GM23248 (cell line): ENCODE measurements around the gene KCNQ1OT1. TPM values are rescaled to one million over a fixed set of nuclear protein-coding genes. Genes with fewer than 3 reads are reported as not detected.

ENCODE experiments used
- DNase-seq: peaks from one replicate; pipeline ENCODE4 v3.0.0-alpha.2; 2015
- H2AFZ ChIP-seq: fragments of 200-600 bp; sonication (generic); 2 replicates; pipeline ENCODE4 v1.6.1; 2016; ENCODE audit warnings: antibody characterized with exemption
- H3F3A ChIP-seq: fragments of 200-600 bp; sonication (generic); 2 replicates; pipeline ENCODE4 v1.6.1; 2016; ENCODE audit warnings: mild to moderate bottlenecking, antibody characterized with exemption, mixed run types; ENCODE audit not compliant: insufficient read depth
- H3K27ac ChIP-seq: fragments of 200-600 bp; sonication (generic); 2 replicates; pipeline ENCODE4 v1.5.1; 2016; ENCODE audit warnings: mild to moderate bottlenecking
- H3K27me3 ChIP-seq: fragments of 200-600 bp; sonication (generic); replicated peaks from 2 replicates; pipeline ENCODE4 v1.6.1; 2016; ENCODE audit warnings: mild to moderate bottlenecking; ENCODE audit not compliant: insufficient read depth
- H3K36me3 ChIP-seq: fragments of 200-600 bp; sonication (generic); 2 replicates; pipeline ENCODE4 v1.6.1; 2016; ENCODE audit warnings: low read depth, mild to moderate bottlenecking
- H3K4me1 ChIP-seq: fragments of 200-600 bp; sonication (generic); 2 replicates; pipeline ENCODE4 v1.6.1; 2016; ENCODE audit warnings: mild to moderate bottlenecking; ENCODE audit not compliant: insufficient read depth
- H3K4me2 ChIP-seq: fragments of 200-600 bp; sonication (generic); one replicate; pipeline ENCODE4 v1.6.1; 2016; ENCODE audit warnings: mild to moderate bottlenecking; ENCODE audit not compliant: unreplicated experiment
- H3K4me3 ChIP-seq: fragments of 200-600 bp; sonication (generic); 2 replicates; pipeline ENCODE4 v1.5.1; 2016; ENCODE audit warnings: mild to moderate bottlenecking
- H3K79me2 ChIP-seq: fragments of 200-600 bp; sonication (generic); 2 replicates; pipeline ENCODE4 v1.6.1; 2016; ENCODE audit warnings: mild to moderate bottlenecking; ENCODE audit not compliant: insufficient read depth
- H3K9ac ChIP-seq: fragments of 200-600 bp; sonication (generic); 2 replicates; pipeline ENCODE4 v1.6.1; 2016; ENCODE audit warnings: mild to moderate bottlenecking
- H3K9me2 ChIP-seq: fragments of 200-600 bp; sonication (generic); 2 replicates; pipeline ENCODE4 v1.6.1; 2016; ENCODE audit warnings: mixed run types, mild to moderate bottlenecking, moderate library complexity; ENCODE audit not compliant: insufficient read depth
- H3K9me3 ChIP-seq: fragments of 200-600 bp; sonication (generic); one replicate; pipeline ENCODE4 v1.6.1; 2017; ENCODE audit warnings: low read depth
- H4K20me1 ChIP-seq: fragments of 200-600 bp; sonication (generic); 2 replicates; pipeline ENCODE4 v1.6.0; 2016; ENCODE audit not compliant: insufficient read depth
- EZH2 ChIP-seq: fragments of 200-600 bp; sonication (generic); IDR thresholded peaks from 2 replicates; pipeline ENCODE4 v1.6.1; 2018; ENCODE audit warnings: antibody characterized with exemption, mild to moderate bottlenecking; ENCODE audit not compliant: insufficient read depth, poor library complexity, severe bottlenecking
- EZH2phosphoT487 ChIP-seq: fragments of 200-600 bp; sonication (generic); IDR thresholded peaks from 2 replicates; pipeline ENCODE4 v1.6.1; 2018; ENCODE audit warnings: antibody characterized with exemption, moderate library complexity, mild to moderate bottlenecking, low read depth; ENCODE audit not compliant: insufficient read depth
- WGBS, 2 experiments: methylation state at CpG; one replicate each; pipeline ENCODE4 v1.1.6; 2015 to 2017; ENCODE audit warnings: low lambda C conversion rate in 2 of 2, low coverage in 1 of 2; ENCODE audit errors: missing lambda C conversion rate in 2 of 2; 5-methylcytosine and 5-hydroxymethylcytosine counted together
- in situ Hi-C: fragments of 300-500 bp; cut with MboI; formaldehyde crosslinking; loops from 2 replicates; pipeline ENCODE4 v1.15.0; 2020
- polyA plus RNA-seq: library from polyadenylated mRNA; unstranded; fragments of >200 nt; fragmentation: Nextera tagmentation; extraction: Ambion mirVana; gene quantifications from 2 replicates; pipeline ENCODE4 v1.2.1, GENCODE V29; 2016
- total RNA-seq: library from RNA; depleted of rRNA; stranded (reverse); fragments of >200 nt; shearing (Covaris generic); gene quantifications from 2 replicates; pipeline ENCODE4 v1.2.3, GENCODE V29; 2014

Gene KCNQ1OT1
- total and polyA plus RNA-seq, 2 experiments from 2014 or later = 0.49 to 0.86 TPM

GRCh38 chr11:2747248-2748027 lies 47.6 kb upstream of the KCNQ1OT1 start:
- H3K36me3 ChIP-seq = no peaks in the 10 kb centered on the region

GRCh38 chr11:2746401-2747247 lies 46.8 kb upstream of the KCNQ1OT1 start:
- TF ChIP-seq EZH2phosphoT487 = no peak
- no peak for TF ChIP-seq EZH2
- DNase-seq = no peak
- H3K4me3 ChIP-seq = no peak overlapping the region
- H3F3A ChIP-seq = no peaks in the 10 kb centered on the region
- no peaks in the 10 kb centered on the region for H3K9me3 ChIP-seq
- 50 to 57% methylated on average over 24 of the region's 24 CpGs for WGBS, 2 experiments
- H3K27me3 ChIP-seq = peaks cover 10% of the 10 kb centered on the region
- H3K9me2 ChIP-seq = no peaks in the 10 kb centered on the region
- peaks cover 7% of the 10 kb centered on the region for H3K4me1 ChIP-seq
- in situ Hi-C loops = no loop called here
- H3K79me2 ChIP-seq = no peaks in the 10 kb centered on the region
- no peak overlapping the region for H2AFZ ChIP-seq
- H3K27ac ChIP-seq = no peak overlapping the region
- no peaks in the 10 kb centered on the region for H3K36me3 ChIP-seq
- H3K4me2 ChIP-seq = no peak overlapping the region
- no peaks in the 10 kb centered on the region for H4K20me1 ChIP-seq
- no peak overlapping the region for H3K9ac ChIP-seq

More at GRCh38 chr11:2747248-2748027, 47.6 kb upstream of the KCNQ1OT1 start:
- Histone ChIP-seq H3K9me2 (no peaks in the 10 kb centered on the region), H3K27me3 (peaks cover 15% of the 10 kb centered on the region), H3F3A (no peaks in the 10 kb centered on the region), H3K9me3 (no peaks in the 10 kb centered on the region), H3K9ac (no peak overlapping the region), H3K79me2 (no peaks in the 10 kb centered on the region), H3K4me1 (no peaks in the 10 kb centered on the region), H4K20me1 (no peaks in the 10 kb centered on the region), H3K27ac (no peak overlapping the region), H2AFZ (no peak overlapping the region), H3K4me3 (no peak overlapping the region), H3K4me2 (no peak overlapping the region)
- WGBS, 2 experiments = 62 to 66% methylated on average over 16 of the region's 16 CpGs
- in situ Hi-C loops = no loop called here
- TF ChIP-seq EZH2 = no peak
- TF ChIP-seq EZH2phosphoT487 = no peak
- DNase-seq = no peak

GRCh38 chr11:2745511-2745910 lies 45.7 kb upstream of the KCNQ1OT1 start:
- 83 to 84% methylated on average over 14 of the region's 14 CpGs for WGBS, 2 experiments
- in situ Hi-C loops = no loop called here
- Histone ChIP-seq H3K27ac (no peak overlapping the region), H3K36me3 (no peaks in the 10 kb centered on the region), H3K9me3 (no peaks in the 10 kb centered on the region), H3F3A (no peaks in the 10 kb centered on the region), H3K4me1 (peaks cover 11% of the 10 kb centered on the region), H3K27me3 (peaks cover 9% of the 10 kb centered on the region), H3K9ac (no peak overlapping the region), H3K4me2 (no peak overlapping the region), H3K9me2 (no peaks in the 10 kb centered on the region), H4K20me1 (no peaks in the 10 kb centered on the region), H3K4me3 (no peak overlapping the region), H2AFZ (no peak overlapping the region), H3K79me2 (no peaks in the 10 kb centered on the region)
- TF ChIP-seq EZH2 (no peak), EZH2phosphoT487 (no peak)
- DNase-seq = no peak

GRCh38 chr11:2744166-2744565 lies 44.4 kb upstream of the KCNQ1OT1 start:
- TF ChIP-seq EZH2 (no peak), EZH2phosphoT487 (no peak)
- H3K4me2 ChIP-seq = no peak overlapping the region
- no peaks in the 10 kb centered on the region for H3K9me2 ChIP-seq
- H3K27me3 ChIP-seq = peaks cover 4% of the 10 kb centered on the region; the same call in 1 of the 2 replicates
- in situ Hi-C loops = no loop called here
- no peaks in the 10 kb centered on the region for H3K36me3 ChIP-seq
- H3K27ac ChIP-seq = no peak overlapping the region
- WGBS, 2 experiments = 84 to 85% methylated on average over 9 of the region's 9 CpGs
- DNase-seq = no peak
- no peaks in the 10 kb centered on the region for H3K9me3 ChIP-seq
- H3K4me3 ChIP-seq = no peak overlapping the region
- no peaks in the 10 kb centered on the region for H3F3A ChIP-seq
- H3K79me2 ChIP-seq = no peaks in the 10 kb centered on the region
- no peaks in the 10 kb centered on the region for H4K20me1 ChIP-seq
- H3K9ac ChIP-seq = no peak overlapping the region
- no peak overlapping the region for H2AFZ ChIP-seq
- H3K4me1 ChIP-seq = peaks cover 11% of the 10 kb centered on the region
